ENCODE measurements around the gene GRIP1.
"Not testable (repeated sequence)": the region's sequence is repeated elsewhere in the genome, so short reads cannot be mapped to it uniquely, and the experiment has no call there.

The GRIP1 gene

GRCh38 chr12:66314278-66314677, 364.6 kb downstream of the GRIP1 start:
- Histone ChIP-seq H3K27me3 (ENCODE audit: insufficient read depth, insufficient read length) (no peaks in the 10 kb centered on the region), H3K9me3 (ENCODE audit: insufficient read depth, low read length) (no peaks in the 10 kb centered on the region), H3K4me3 (ENCODE audit: insufficient read length, low read depth) (no peak overlapping the region), H3K36me3 (ENCODE audit: insufficient read depth, insufficient read length, low read length) (peaks cover 20% of the 10 kb centered on the region), H3K9ac (ENCODE audit: insufficient read length, low read depth) (no peak overlapping the region), H3K4me1 (ENCODE audit: insufficient read depth, insufficient read length) (no peaks in the 10 kb centered on the region)
- no peak for DNase-seq (ENCODE audit: low read depth, low spot score)
- TF ChIP-seq SUZ12 (IDR thresholded peaks at IDR 0.05; ENCODE audit: extremely low read depth, insufficient read depth, insufficient read length) (no peak), ZNF274 (IDR thresholded peaks at IDR 0.05; ENCODE audit: low read depth, low read length) (no peak), YY1 (IDR thresholded peaks at IDR 0.05; ENCODE audit: insufficient read depth, insufficient read length) (no peak)

GRCh38 chr12:66312189-66312588, 366.7 kb downstream of the GRIP1 start:
- H3K4me1 ChIP-seq (ENCODE audit: insufficient read depth, insufficient read length) = no peaks in the 10 kb centered on the region
- DNase-seq (ENCODE audit: low read depth, low spot score) = no peak

GRCh38 chr12:66309606-66310005, 369.3 kb downstream of the GRIP1 start:
- TF ChIP-seq YY1 (IDR thresholded peaks at IDR 0.05; ENCODE audit: insufficient read depth, insufficient read length) (no peak), ZNF274 (IDR thresholded peaks at IDR 0.05; ENCODE audit: low read depth, low read length) (no peak), SUZ12 (IDR thresholded peaks at IDR 0.05; ENCODE audit: extremely low read depth, insufficient read depth, insufficient read length) (no peak)
- DNase-seq (ENCODE audit: low read depth, low spot score) = no peak
- Histone ChIP-seq H3K9ac (ENCODE audit: insufficient read length, low read depth) (no peak overlapping the region), H3K27me3 (ENCODE audit: insufficient read depth, insufficient read length) (no peaks in the 10 kb centered on the region), H3K9me3 (ENCODE audit: insufficient read depth, low read length) (no peaks in the 10 kb centered on the region), H3K36me3 (ENCODE audit: insufficient read depth, insufficient read length, low read length) (peaks cover 36% of the 10 kb centered on the region), H3K4me3 (ENCODE audit: insufficient read length, low read depth) (no peak overlapping the region), H3K4me1 (ENCODE audit: insufficient read depth, insufficient read length) (no peaks in the 10 kb centered on the region)

More at GRCh38 chr12:66312189-66312588, 366.7 kb downstream of the GRIP1 start:
- Histone ChIP-seq H3K27me3 (ENCODE audit: insufficient read depth, insufficient read length) (no peaks in the 10 kb centered on the region), H3K9me3 (ENCODE audit: insufficient read depth, low read length) (no peaks in the 10 kb centered on the region), H3K4me3 (ENCODE audit: insufficient read length, low read depth) (no peak overlapping the region), H3K36me3 (ENCODE audit: insufficient read depth, insufficient read length, low read length) (peaks cover 23% of the 10 kb centered on the region), H3K9ac (ENCODE audit: insufficient read length, low read depth) (no peak overlapping the region)
- TF ChIP-seq ZNF274 (IDR thresholded peaks at IDR 0.05; ENCODE audit: low read depth, low read length) (no peak), SUZ12 (IDR thresholded peaks at IDR 0.05; ENCODE audit: extremely low read depth, insufficient read depth, insufficient read length) (no peak)

GRCh38 chr12:66304296-66304900, 374.5 kb downstream of the GRIP1 start:
- no peak for TF ChIP-seq SUZ12 (IDR thresholded peaks at IDR 0.05; ENCODE audit: extremely low read depth, insufficient read depth, insufficient read length)
- no peak for TF ChIP-seq YY1 (IDR thresholded peaks at IDR 0.05; ENCODE audit: insufficient read depth, insufficient read length)
- TF ChIP-seq ZNF274 (IDR thresholded peaks at IDR 0.05; ENCODE audit: low read depth, low read length) = no peak
- Histone ChIP-seq H3K27me3 (ENCODE audit: insufficient read depth, insufficient read length) (peaks cover 17% of the 10 kb centered on the region), H3K4me1 (ENCODE audit: insufficient read depth, insufficient read length) (no peaks in the 10 kb centered on the region), H3K9me3 (ENCODE audit: insufficient read depth, low read length) (no peaks in the 10 kb centered on the region), H3K36me3 (ENCODE audit: insufficient read depth, insufficient read length, low read length) (peaks cover 18% of the 10 kb centered on the region), H3K4me3 (ENCODE audit: insufficient read length, low read depth) (no peak overlapping the region), H3K9ac (ENCODE audit: insufficient read length, low read depth) (no peak overlapping the region)
- DNase-seq (ENCODE audit: low read depth, low spot score) = no peak

- H3K36me3 ChIP-seq (ENCODE audit: insufficient read depth, insufficient read length, low read length) = peaks cover 12% of the 10 kb centered on the region
- H3K9me3 ChIP-seq (ENCODE audit: insufficient read depth, low read length); H3K4me3 ChIP-seq (ENCODE audit: insufficient read length, low read depth); DNase-seq (ENCODE audit: low read depth, low spot score); H3K9ac ChIP-seq (ENCODE audit: insufficient read length, low read depth); H3K4me1 ChIP-seq (ENCODE audit: insufficient read depth, insufficient read length): not testable (repeated sequence)
- peaks cover 17% of the 10 kb centered on the region for H3K27me3 ChIP-seq (ENCODE audit: insufficient read depth, insufficient read length)
Observed at GRCh38 chr12:66303316-66303804, 375.5 kb downstream of the GRIP1 start.

- H3K4me3 ChIP-seq (ENCODE audit: insufficient read length, low read depth) = peak overlapping the region; percentile 93
- no peaks in the 10 kb centered on the region for H3K4me1 ChIP-seq (ENCODE audit: insufficient read depth, insufficient read length)
- no peak for TF ChIP-seq ZNF274 (IDR thresholded peaks at IDR 0.05; ENCODE audit: low read depth, low read length)
- no peak for TF ChIP-seq YY1 (IDR thresholded peaks at IDR 0.05; ENCODE audit: insufficient read depth, insufficient read length)
- no peak for TF ChIP-seq SUZ12 (IDR thresholded peaks at IDR 0.05; ENCODE audit: extremely low read depth, insufficient read depth, insufficient read length)
- H3K27me3 ChIP-seq (ENCODE audit: insufficient read depth, insufficient read length) = peaks cover 17% of the 10 kb centered on the region
- H3K36me3 ChIP-seq (ENCODE audit: insufficient read depth, insufficient read length, low read length) = peaks cover 12% of the 10 kb centered on the region
- peak overlapping the region; percentile 94 for H3K9ac ChIP-seq (ENCODE audit: insufficient read length, low read depth)
- DNase-seq (ENCODE audit: low read depth, low spot score) = no peak
- no peaks in the 10 kb centered on the region for H3K9me3 ChIP-seq (ENCODE audit: insufficient read depth, low read length)
Observed at GRCh38 chr12:66302827-66303169, 376.1 kb downstream of the GRIP1 start.

GRCh38 chr12:66301944-66302826, 376.7 kb downstream of the GRIP1 start, which contains the start of gene HELB:
Gene HELB (plus strand): TSS chr12:66302493. CDS start chr12:66302604, 111 bp downstream.
- H3K4me3 ChIP-seq (ENCODE audit: insufficient read length, low read depth) = peak within 1 kb of the TSS; percentile 93
- no peaks in the 10 kb centered on the region for H3K9me3 ChIP-seq (ENCODE audit: insufficient read depth, low read length)
- no peak for TF ChIP-seq ZNF274 (IDR thresholded peaks at IDR 0.05; ENCODE audit: low read depth, low read length)
- TF ChIP-seq SUZ12 (IDR thresholded peaks at IDR 0.05; ENCODE audit: extremely low read depth, insufficient read depth, insufficient read length) = no peak
- no peaks in the 10 kb centered on the region for H3K4me1 ChIP-seq (ENCODE audit: insufficient read depth, insufficient read length)
- peaks cover 12% of the 10 kb centered on the region for H3K36me3 ChIP-seq (ENCODE audit: insufficient read depth, insufficient read length, low read length)
- peaks cover 17% of the 10 kb centered on the region for H3K27me3 ChIP-seq (ENCODE audit: insufficient read depth, insufficient read length)
- DNase-seq (ENCODE audit: low read depth, low spot score) = peak; percentile 97
- peak within 1 kb of the TSS; percentile 94 for H3K9ac ChIP-seq (ENCODE audit: insufficient read length, low read depth)

Data from NT2/D1 (cell line).